ENCODE measurements around the gene P3H2. TPM values are rescaled to one million over a fixed set of nuclear protein-coding genes. Genes with fewer than 3 reads are reported as not detected.

Gene P3H2
- polyA plus RNA-seq, 1 donor: 94.2 TPM

DNA sequence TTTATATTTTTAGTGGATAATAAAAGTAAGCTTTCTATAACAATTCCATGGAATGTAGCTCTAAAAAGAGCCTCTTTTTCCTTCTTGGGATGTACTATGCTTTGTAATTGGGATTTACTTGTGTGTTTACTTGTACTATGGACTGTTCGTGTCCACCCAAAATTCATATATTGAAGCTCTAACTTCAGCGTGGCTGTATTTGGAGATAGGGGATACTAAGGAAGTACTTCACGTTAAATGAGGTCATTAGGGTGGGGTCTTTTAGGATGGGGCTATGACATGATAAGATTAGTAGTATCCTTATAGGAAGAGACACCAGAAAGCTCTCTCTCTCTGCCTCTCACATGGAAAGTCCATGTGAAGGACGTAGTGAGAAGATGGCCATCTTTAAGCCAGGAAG lies 64.9 kb downstream of the P3H2 start:
- no peak for DNase-seq

DNA sequence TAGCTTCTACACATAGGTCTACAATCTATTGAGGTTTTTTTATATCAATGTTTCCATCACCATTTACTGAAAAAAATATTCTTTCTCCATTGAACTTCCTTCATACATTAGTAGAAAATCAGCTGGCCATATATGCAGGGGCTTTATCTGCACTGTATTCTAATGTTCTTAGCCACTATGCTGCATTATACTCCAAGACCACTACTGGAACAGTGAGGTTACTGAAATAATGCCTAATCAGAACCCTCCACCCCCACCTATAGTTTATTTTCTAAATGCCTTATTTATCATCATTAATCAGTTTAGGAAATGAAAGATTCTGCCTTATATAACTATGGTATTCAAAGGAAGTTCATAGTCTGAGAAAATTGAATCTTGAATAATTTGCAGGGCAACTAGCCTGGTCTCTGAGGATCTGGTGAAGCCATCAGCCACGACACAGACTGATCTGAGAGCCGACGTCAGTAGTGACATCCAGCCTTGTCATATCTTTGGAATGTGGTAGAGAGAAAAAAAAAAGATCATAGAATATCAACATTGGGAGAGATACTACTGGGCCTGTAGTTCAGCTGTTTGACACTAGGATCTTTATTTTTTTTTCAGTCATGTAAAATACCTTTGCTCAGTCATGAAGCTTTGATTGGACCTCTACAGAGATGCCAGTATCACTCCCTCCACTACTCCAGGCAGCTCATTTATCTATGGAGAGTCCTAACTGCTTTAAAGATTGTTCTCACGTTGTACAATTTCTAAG lies 66.6 kb downstream of the P3H2 start:
- DNase-seq: no peak

- DNase-seq: no peak
Measured at GRCh38 chr3:190051641-190052040, 69.1 kb downstream of the P3H2 start.

- DNase-seq: no peak
Measured at GRCh38 chr3:190048932-190049441, 71.7 kb downstream of the P3H2 start.

GRCh38 chr3:190044974-190045373 lies 75.7 kb downstream of the P3H2 start:
- no peak for DNase-seq

- DNase-seq: no peak
Measured at GRCh38 chr3:190044142-190044541, 76.6 kb downstream of the P3H2 start.

GRCh38 chr3:190043741-190044140 lies 77.0 kb downstream of the P3H2 start:
- no peak for DNase-seq

GRCh38 chr3:190042558-190042957 lies 78.1 kb downstream of the P3H2 start:
- no peak for DNase-seq

- no peak for DNase-seq
Measured at GRCh38 chr3:190041333-190042041, 79.2 kb downstream of the P3H2 start.

- no peak for DNase-seq
Measured at GRCh38 chr3:190040145-190040544, 80.6 kb downstream of the P3H2 start.

DNA sequence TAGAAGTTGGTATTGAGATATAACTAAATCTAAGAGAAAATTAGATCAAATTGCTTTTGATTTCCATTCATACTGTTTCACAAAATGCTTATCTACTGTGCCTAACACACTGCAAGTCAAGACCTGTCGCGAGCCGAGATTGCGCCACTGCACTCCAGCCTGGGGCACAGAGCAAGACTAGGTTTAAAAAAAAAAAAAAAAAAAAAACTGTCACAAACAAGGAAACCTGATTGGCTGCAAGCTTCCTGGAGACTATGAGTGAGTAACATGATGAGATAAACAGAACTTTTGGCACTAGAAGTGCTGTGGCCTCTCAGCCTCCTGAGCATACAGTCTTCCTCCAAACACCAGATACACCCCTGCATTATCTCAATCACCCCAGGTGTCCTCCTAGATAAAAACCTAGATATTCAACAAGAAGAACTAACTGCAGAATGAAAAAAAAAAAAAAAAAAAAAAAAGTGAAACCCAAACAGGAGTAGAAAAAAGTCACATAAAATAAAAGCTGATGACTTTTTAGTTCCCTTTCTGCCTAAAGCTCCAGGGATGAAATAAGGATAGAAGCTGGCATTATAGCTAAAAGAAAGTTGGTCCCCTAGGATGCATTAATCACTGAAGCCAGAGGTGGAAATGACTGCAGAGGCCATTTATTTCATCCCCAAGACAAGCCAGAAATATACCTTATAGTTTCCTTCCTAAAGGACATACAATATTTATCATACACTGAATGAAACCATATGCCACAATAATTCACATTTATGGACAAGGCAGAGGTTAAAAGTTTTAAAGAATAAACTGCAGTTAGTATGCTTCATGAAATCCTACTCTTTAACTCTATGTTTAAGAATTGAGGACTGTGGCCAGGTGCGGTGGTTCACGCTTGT lies 82.4 kb downstream of the P3H2 start:
- DNase-seq: no peak

GRCh38 chr3:190036631-190037030 lies 84.1 kb downstream of the P3H2 start:
- DNase-seq: no peak

- no peak for DNase-seq
Measured at GRCh38 chr3:190034446-190034845, 86.3 kb downstream of the P3H2 start.

- DNase-seq: no peak
Measured at GRCh38 chr3:190032923-190033322, 87.8 kb downstream of the P3H2 start.

GRCh38 chr3:190031887-190032752 lies 88.6 kb downstream of the P3H2 start:
- DNase-seq: no peak

- no peak for DNase-seq
Measured at GRCh38 chr3:190027116-190027515, 93.6 kb downstream of the P3H2 start.

- no peak for DNase-seq
Measured at GRCh38 chr3:190026154-190026553, 94.5 kb downstream of the P3H2 start.

GRCh38 chr3:190024912-190025311 lies 95.8 kb downstream of the P3H2 start:
- no peak for DNase-seq

DNA sequence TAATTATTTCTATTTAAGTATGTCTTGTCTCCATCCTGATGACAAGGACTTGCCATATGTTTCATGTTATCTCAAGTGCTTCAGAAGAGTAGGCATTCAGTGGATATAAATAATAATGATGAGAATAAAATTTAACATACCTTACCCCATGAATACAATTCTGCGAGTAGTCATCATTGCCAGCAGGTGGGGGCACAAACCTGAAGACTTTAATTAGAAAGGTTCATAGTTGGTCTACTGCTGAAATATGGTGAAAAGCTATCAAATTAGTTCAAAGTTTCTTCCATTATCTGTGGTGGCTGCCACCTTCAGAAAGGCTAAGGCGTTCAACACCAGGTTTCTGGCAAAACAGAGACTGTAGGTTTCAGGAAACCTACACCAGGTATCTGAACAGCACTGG lies 100.9 kb downstream of the P3H2 start:
- no peak for DNase-seq

- no peak for DNase-seq
Measured at GRCh38 chr3:190019006-190019405, 101.7 kb downstream of the P3H2 start.

- no peak for DNase-seq
Measured at GRCh38 chr3:190018460-190018859, 102.2 kb downstream of the P3H2 start.
